H1 (cell line): ENCODE measurements around the gene TMBIM6. TPM values are rescaled to one million over a fixed set of nuclear protein-coding genes. Genes with fewer than 3 reads are reported as not detected.
"Not testable (repeated sequence)": the region's sequence is repeated elsewhere in the genome, so short reads cannot be mapped to it uniquely, and the experiment has no call there.

ENCODE experiments used
- CTCF ChIA-PET: fragments of 300-600 bp; sonication (Branson Sonifier 250); formaldehyde crosslinking; loops from one replicate; lab custom pipeline; 2021; ENCODE audit not compliant: partially characterized antibody; lab: Charles Lee
- POLR2A ChIA-PET: fragments of 300-600 bp; sonication (Branson Sonifier 250); formaldehyde crosslinking; loops from one replicate; lab custom pipeline; 2021; ENCODE audit warnings: inconsistent platforms; ENCODE audit not compliant: partially characterized antibody; lab: Charles Lee
- DNase-seq, 2 experiments: peaks; one replicate each; pipeline versions ENCODE4 v3.0.0 to v3.0.0-alpha.2; 2010 to 2022; ENCODE audit warnings: low spot score in 2 of 2, low read depth in 1 of 2, mixed read lengths in 1 of 2
- FAIRE-seq: peaks from 2 replicates; lab custom pipeline; 2011; peaks lifted over from hg19 to GRCh38; lab: Jason Lieb, UNC
- H2AFZ ChIP-seq: 2 replicates; pipeline ENCODE4 v1.8.1; 2012; ENCODE audit warnings: low read length, inconsistent platforms
- H2AK5ac ChIP-seq: 2 replicates; pipeline ENCODE4 v1.6.1; 2013; ENCODE audit warnings: low read depth, low read length
- H2BK120ac ChIP-seq: replicated peaks from 2 replicates; pipeline ENCODE3; 2013; ENCODE audit warnings: low read depth, low read length, inconsistent platforms
- H2BK12ac ChIP-seq: 2 replicates; pipeline ENCODE4 v1.6.1; 2013; ENCODE audit warnings: low read depth, low read length
- H2BK15ac ChIP-seq: 2 replicates; pipeline ENCODE4 v1.6.1; 2013; ENCODE audit warnings: low read length
- H2BK20ac ChIP-seq: 2 replicates; pipeline ENCODE4 v1.6.1; 2013; ENCODE audit warnings: low read length
- H2BK5ac ChIP-seq: 2 replicates; pipeline ENCODE4 v1.6.1; 2013; ENCODE audit warnings: low read depth, low read length
- H3K14ac ChIP-seq: 2 replicates; pipeline ENCODE4 v1.6.1; 2013; ENCODE audit warnings: inconsistent platforms; ENCODE audit not compliant: insufficient read length
- H3K18ac ChIP-seq: 2 replicates; pipeline ENCODE4 v1.6.1; 2013; ENCODE audit warnings: low read length; ENCODE audit errors: extremely low read depth
- H3K23ac ChIP-seq: 2 replicates; pipeline ENCODE4 v1.6.1; 2013; ENCODE audit warnings: inconsistent platforms; ENCODE audit not compliant: insufficient read length
- H3K23me2 ChIP-seq: 2 replicates; pipeline ENCODE4 v1.6.1; 2013; ENCODE audit warnings: low read depth, low read length
- H3K27ac ChIP-seq: 2 replicates; pipeline ENCODE4 v1.6.1; 2011; ENCODE audit warnings: low read depth, low read length, inconsistent platforms
- H3K27me3 ChIP-seq, 4 experiments: replicated peaks in 1 of 4; 1 replicate in 1 of 4; 2 replicates in 3 of 4; pipeline versions ENCODE4 v1.6.1 to v1.8.1; 2011 to 2013; ENCODE audit warnings: low read length in 3 of 4, mild to moderate bottlenecking in 3 of 4, inconsistent platforms in 2 of 4, mixed read lengths in 2 of 4, moderate library complexity in 1 of 4; ENCODE audit not compliant: control insufficient read depth in 3 of 4, insufficient read depth in 3 of 4; ENCODE audit errors: extremely low read depth in 1 of 4
- H3K36me3 ChIP-seq, 4 experiments: 2 replicates each; pipeline versions ENCODE4 v1.6.1 to v1.8.1; 2011 to 2013; ENCODE audit warnings: mild to moderate bottlenecking in 4 of 4, low read length in 3 of 4, moderate library complexity in 2 of 4, control low read depth in 1 of 4, inconsistent platforms in 1 of 4; ENCODE audit not compliant: insufficient read depth in 4 of 4, control insufficient read depth in 2 of 4
- H3K4ac ChIP-seq: replicated peaks from 2 replicates; pipeline ENCODE3; 2013; ENCODE audit warnings: low read length, low read depth, mixed read lengths, inconsistent platforms; ENCODE audit not compliant: insufficient read length
- H3K4me1 ChIP-seq, 4 experiments: replicated peaks in 1 of 4; 1 replicate in 1 of 4; 2 replicates in 3 of 4; pipeline versions ENCODE4 v1.6.1 to v1.8.1; 2011 to 2013; ENCODE audit warnings: low read length in 3 of 4, inconsistent platforms in 2 of 4, mixed read lengths in 1 of 4; ENCODE audit not compliant: insufficient read depth in 4 of 4, control insufficient read depth in 3 of 4
- H3K4me2 ChIP-seq, 2 experiments: 2 replicates each; pipeline versions ENCODE4 v1.6.1 to v1.8.1; 2011 to 2013; ENCODE audit warnings: low read depth in 2 of 2, low read length in 2 of 2, control low read depth in 1 of 2, inconsistent platforms in 1 of 2, mild to moderate bottlenecking in 1 of 2; ENCODE audit not compliant: insufficient read depth in 1 of 2
- H3K4me3 ChIP-seq, 4 experiments: fragments of 200-600, 300-600 bp in 1 of 4; sonication (generic), shearing (Covaris generic), sonication (Bioruptor Twin) in 1 of 4; 2 replicates each; pipeline versions ENCODE4 v1.5.1 to v1.8.1; 2011 to 2016; ENCODE audit warnings: low read length in 4 of 4, low read depth in 3 of 4, control low read depth in 2 of 4, inconsistent platforms in 2 of 4, mild to moderate bottlenecking in 2 of 4, mixed read lengths in 1 of 4, moderate library complexity in 1 of 4; ENCODE audit not compliant: insufficient read depth in 2 of 4; ENCODE audit errors: extremely low read depth in 1 of 4
- H3K56ac ChIP-seq: replicated peaks from 2 replicates; pipeline ENCODE3; 2013; ENCODE audit warnings: low read depth, mild to moderate bottlenecking, mixed read lengths, low read length, inconsistent platforms; ENCODE audit not compliant: insufficient read length
- H3K79me1 ChIP-seq: 2 replicates; pipeline ENCODE4 v1.6.1; 2013; ENCODE audit warnings: low read depth, low read length, control low read depth
- H3K79me2 ChIP-seq, 2 experiments: 2 replicates each; pipeline versions ENCODE4 v1.6.1 to v1.8.1; 2012 to 2013; ENCODE audit warnings: low read length in 2 of 2, mild to moderate bottlenecking in 2 of 2, inconsistent platforms in 1 of 2; ENCODE audit not compliant: insufficient read depth in 2 of 2, control insufficient read depth in 1 of 2
- H3K9ac ChIP-seq, 4 experiments: replicated peaks in 1 of 4; 1 replicate in 1 of 4; 2 replicates in 3 of 4; pipeline versions ENCODE4 v1.6.1 to v1.8.1; 2011 to 2013; ENCODE audit warnings: low read depth in 3 of 4, low read length in 3 of 4, control low read depth in 2 of 4, mild to moderate bottlenecking in 2 of 4, moderate library complexity in 2 of 4, inconsistent platforms in 1 of 4; ENCODE audit errors: extremely low read depth in 1 of 4
- H3K9me3 ChIP-seq, 2 experiments: 2 replicates each; pipeline versions ENCODE4 v1.6.1 to v1.8.1; 2012 to 2013; ENCODE audit warnings: mild to moderate bottlenecking in 2 of 2, moderate library complexity in 2 of 2, control low read depth in 1 of 2, inconsistent platforms in 1 of 2, low read depth in 1 of 2, low read length in 1 of 2, mixed read lengths in 1 of 2; ENCODE audit not compliant: insufficient read depth in 2 of 2
- H4K20me1 ChIP-seq, 2 experiments: replicated peaks in 1 of 2; 2 replicates each; pipeline versions ENCODE3 to v1.8.1; 2011 to 2013; ENCODE audit warnings: inconsistent platforms in 2 of 2, low read length in 2 of 2, mild to moderate bottlenecking in 1 of 2; ENCODE audit not compliant: insufficient read depth in 2 of 2, control insufficient read depth in 1 of 2
- H4K5ac ChIP-seq: 2 replicates; pipeline ENCODE4 v1.6.1; 2013; ENCODE audit warnings: low read length, low read depth, mixed read lengths, inconsistent platforms; ENCODE audit not compliant: insufficient read length
- H4K8ac ChIP-seq: 2 replicates; pipeline ENCODE4 v1.8.0; 2013; ENCODE audit warnings: mild to moderate bottlenecking, moderate library complexity, low read length, inconsistent platforms; ENCODE audit not compliant: insufficient read depth; ENCODE audit errors: extremely low read depth
- H4K91ac ChIP-seq: replicated peaks from 2 replicates; pipeline ENCODE3; 2013; ENCODE audit warnings: low read length, mixed read lengths, inconsistent platforms; ENCODE audit not compliant: insufficient read length
- WGBS, 2 experiments: shearing (Covaris generic) in 1 of 2; methylation state at CpG; one replicate each; pipeline versions ENCODE4 v1.1.6 to v1.1.7; 2013 to 2015; ENCODE audit warnings: low lambda C conversion rate in 2 of 2, mixed read lengths in 2 of 2, inconsistent platforms in 1 of 2, low coverage in 1 of 2, missing lambda C conversion rate in 1 of 2; ENCODE audit not compliant: insufficient replicate concordance in 2 of 2, insufficient coverage in 1 of 2, insufficient read length in 1 of 2; ENCODE audit errors: extremely low coverage in 1 of 2, missing lambda C conversion rate in 1 of 2; 5-methylcytosine and 5-hydroxymethylcytosine counted together
- polyA plus RNA-seq, 7 experiments: library from polyadenylated mRNA; depleted of rRNA in 3 of 7; stranded (reverse) in 5 of 7; unstranded in 2 of 7; fragments of >200 nt in 5 of 7; fragments of 200-250 nt in 2 of 7; gene quantifications; 1 replicate in 5 of 7; 2 replicates in 1 of 7; 4 replicates in 1 of 7; pipeline versions ENCODE4 v1.2.1 to v1.2.3, GENCODE V29; 2011 to 2013; ENCODE audit warnings: missing spikeins in 2 of 7, mixed read lengths in 2 of 7
- total RNA-seq: library from RNA; stranded (reverse); fragmentation: NEBNext Ultra II Directional; extraction: Animal tissue kit (Norgen Biotek cat#: 25700); gene quantifications from 2 replicates; pipeline ENCODE4 v1.2.1, GENCODE V29; 2021

TMBIM6 gene
- total and polyA plus RNA-seq, 2 of the 8 experiments (the other 6 are each of a cell fraction or from before 2014, with no cell fraction given): 423 to 556 TPM

DNA sequence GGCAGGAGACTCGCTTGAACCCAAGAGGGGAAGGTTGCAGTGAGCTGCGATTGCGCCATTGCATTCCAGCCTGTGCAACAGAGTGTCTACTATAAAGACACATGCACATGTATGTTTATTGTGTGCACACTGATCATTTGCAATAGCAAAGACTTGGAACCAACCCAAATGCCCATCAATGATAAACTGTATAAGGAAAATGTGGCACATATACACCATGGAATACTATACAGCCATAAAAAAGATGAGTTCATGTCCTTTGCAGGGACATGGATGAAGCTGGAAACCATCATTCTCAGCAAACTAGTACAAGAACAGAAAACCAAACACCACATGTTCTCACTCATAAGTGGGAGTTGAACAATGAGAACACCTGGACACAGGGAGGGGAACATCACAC, 27.4 kb upstream of the TMBIM6 start:
- 97% methylated on average over 3 of the region's 3 CpGs; no CpG with 5 or more reads in 1 of the 2 experiments for WGBS, 2 experiments
- H2AFZ ChIP-seq, H3K9me3 ChIP-seq, H3K14ac ChIP-seq, H3K4me2 ChIP-seq, H4K20me1 ChIP-seq, H4K5ac ChIP-seq, H3K4ac ChIP-seq, H3K36me3 ChIP-seq, H3K9ac ChIP-seq, H3K27me3 ChIP-seq, H4K8ac ChIP-seq, H3K56ac ChIP-seq, H2BK5ac ChIP-seq, H2AK5ac ChIP-seq, H4K91ac ChIP-seq, H3K23me2 ChIP-seq, H3K27ac ChIP-seq, H3K4me3 ChIP-seq, H2BK20ac ChIP-seq, H2BK12ac ChIP-seq, H3K18ac ChIP-seq, H3K79me2 ChIP-seq, H3K23ac ChIP-seq, DNase-seq, H3K4me1 ChIP-seq, FAIRE-seq, H2BK120ac ChIP-seq, H3K79me1 ChIP-seq, H2BK15ac ChIP-seq: not testable (repeated sequence)
- ChIA-PET CTCF (interaction anchor here (1.8 kb wide), 1 partner anchor 77 kb away, joined by 6 read pairs; no protein-coding TSS in a partner anchor), POLR2A (interaction anchor here (1.2 kb wide), 1 partner anchor 8 kb away, joined by 3 read pairs; no protein-coding TSS in a partner anchor)
